IMR-90 (cell line): Measurements from ENCODE around the gene WDR70.

Experiments
- BHLHE40 ChIP-seq: fragments of 150-350 bp; IDR thresholded peaks from 2 replicates; pipeline ENCODE4 v1.6.1; 2016; ENCODE audit warnings: mild to moderate bottlenecking, low read depth, low read length
- CEBPB ChIP-seq: IDR thresholded peaks from 2 replicates; pipeline ENCODE4 v1.6.1; 2012; ENCODE audit warnings: low read depth, low read length, improper control_type of control experiment
- CTCF ChIP-seq: conservative IDR thresholded peaks from 2 replicates; pipeline ENCODE4 v1.5.1; 2012; ENCODE audit warnings: mild to moderate bottlenecking, low read depth, low read length, improper control_type of control experiment
- ELK1 ChIP-seq: fragments of 150-350 bp; IDR thresholded peaks from 2 replicates; pipeline ENCODE4 v1.6.1; 2016; ENCODE audit warnings: low read depth, mild to moderate bottlenecking, low read length, moderate library complexity, borderline replicate concordance
- FOS ChIP-seq: fragments of 150-350 bp; IDR thresholded peaks from 2 replicates; pipeline ENCODE4 v1.6.1; 2016; ENCODE audit warnings: low read depth, low read length
- NFE2L2 ChIP-seq: fragments of 150-350 bp; IDR thresholded peaks from 2 replicates; pipeline ENCODE4 v1.6.1; 2016; ENCODE audit warnings: low read depth, mild to moderate bottlenecking, low read length
- POLR2A ChIP-seq: IDR thresholded peaks from 2 replicates; pipeline ENCODE4 v1.6.1; 2012; ENCODE audit warnings: mild to moderate bottlenecking, low read depth, low read length
- RAD21 ChIP-seq: IDR thresholded peaks from 2 replicates; pipeline ENCODE4 v1.6.1; 2012; ENCODE audit warnings: low read length, improper control_type of control experiment
- RCOR1 ChIP-seq: IDR thresholded peaks from 2 replicates; pipeline ENCODE4 v1.6.1; 2012; ENCODE audit warnings: mild to moderate bottlenecking, low read length, improper control_type of control experiment; ENCODE audit not compliant: insufficient replicate concordance
- RFX5 ChIP-seq: IDR thresholded peaks from 2 replicates; pipeline ENCODE4 v1.8.0; 2012; ENCODE audit warnings: low read depth, mild to moderate bottlenecking, low read length, moderate library complexity
- USF2 ChIP-seq: fragments of 150-350 bp; IDR thresholded peaks from 2 replicates; pipeline ENCODE4 v1.6.1; 2017; ENCODE audit warnings: mild to moderate bottlenecking, antibody characterized with exemption, low read length, low read depth

- no peak for TF ChIP-seq FOS
- TF ChIP-seq CTCF, result no peak
- TF ChIP-seq RAD21, result no peak
- no peak for TF ChIP-seq ELK1
- no peak for TF ChIP-seq USF2
- no peak for TF ChIP-seq RFX5
- TF ChIP-seq CEBPB, result no peak
- no peak for TF ChIP-seq POLR2A
- no peak for TF ChIP-seq NFE2L2
- no peak for TF ChIP-seq BHLHE40
- no peak for TF ChIP-seq RCOR1
These were observed 132.5 kb downstream of the WDR70 start for GRCh38 chr5:37511646-37512045.
